ENCODE measurements around the gene SCMH1. TPM values are rescaled to one million over a fixed set of nuclear protein-coding genes. Genes with fewer than 3 reads are reported as not detected.

SCMH1 gene
- total RNA-seq, 1 experiment from 2014 or later, result 19.4 TPM

DNA sequence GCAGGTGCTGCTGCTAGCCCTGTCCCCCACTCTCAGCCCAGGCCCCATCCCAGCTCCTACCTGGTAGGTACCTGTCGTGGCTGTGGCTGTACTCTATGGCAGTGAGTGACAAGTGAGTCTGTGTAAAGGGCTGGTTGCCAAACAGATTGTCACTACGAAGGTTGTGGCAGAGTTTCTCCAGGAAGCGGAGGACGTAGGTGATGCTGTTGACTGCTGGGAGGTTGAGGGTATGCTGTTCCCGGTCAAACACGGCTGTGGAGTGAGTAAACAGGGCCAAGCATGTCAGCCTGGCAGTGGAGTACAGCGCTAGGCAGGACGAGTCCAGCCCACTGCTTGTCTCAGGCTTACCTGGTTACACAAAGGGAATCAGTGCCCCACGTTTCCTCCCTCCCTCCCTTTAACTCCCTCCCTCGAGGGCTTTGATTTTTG lies 195.7 kb downstream of the SCMH1 start:
- Mint-ChIP-seq H3K4me3 (no peak overlapping the region), H3K27me3 (ENCODE audit: low read depth) (no peaks in the 10 kb centered on the region), H3K4me1 (no peaks in the 10 kb centered on the region), H3K9me3 (no peaks in the 10 kb centered on the region), H3K36me3 (peaks cover 7% of the 10 kb centered on the region; the same call in 1 of the 2 replicates), H3K27ac (no peak overlapping the region)
- CTCF ChIA-PET, result no interaction called here
- ATAC-seq, result no peak
- TF ChIP-seq ZNF121 (CRISPR knock-in tag; IDR thresholded peaks at IDR 0.05) (no peak), HMGA2 (CRISPR knock-in tag; IDR thresholded peaks at IDR 0.05) (no peak), EMX1 (CRISPR knock-in tag; IDR thresholded peaks at IDR 0.05) (no peak), PRRX2 (CRISPR knock-in tag; IDR thresholded peaks at IDR 0.05) (no peak), FOXP1 (CRISPR knock-in tag; IDR thresholded peaks at IDR 0.05; ENCODE audit: borderline replicate concordance) (no peak), SMAD4 (CRISPR knock-in tag; IDR thresholded peaks at IDR 0.05) (no peak)
- TF ChIP-seq, protein P1, sequence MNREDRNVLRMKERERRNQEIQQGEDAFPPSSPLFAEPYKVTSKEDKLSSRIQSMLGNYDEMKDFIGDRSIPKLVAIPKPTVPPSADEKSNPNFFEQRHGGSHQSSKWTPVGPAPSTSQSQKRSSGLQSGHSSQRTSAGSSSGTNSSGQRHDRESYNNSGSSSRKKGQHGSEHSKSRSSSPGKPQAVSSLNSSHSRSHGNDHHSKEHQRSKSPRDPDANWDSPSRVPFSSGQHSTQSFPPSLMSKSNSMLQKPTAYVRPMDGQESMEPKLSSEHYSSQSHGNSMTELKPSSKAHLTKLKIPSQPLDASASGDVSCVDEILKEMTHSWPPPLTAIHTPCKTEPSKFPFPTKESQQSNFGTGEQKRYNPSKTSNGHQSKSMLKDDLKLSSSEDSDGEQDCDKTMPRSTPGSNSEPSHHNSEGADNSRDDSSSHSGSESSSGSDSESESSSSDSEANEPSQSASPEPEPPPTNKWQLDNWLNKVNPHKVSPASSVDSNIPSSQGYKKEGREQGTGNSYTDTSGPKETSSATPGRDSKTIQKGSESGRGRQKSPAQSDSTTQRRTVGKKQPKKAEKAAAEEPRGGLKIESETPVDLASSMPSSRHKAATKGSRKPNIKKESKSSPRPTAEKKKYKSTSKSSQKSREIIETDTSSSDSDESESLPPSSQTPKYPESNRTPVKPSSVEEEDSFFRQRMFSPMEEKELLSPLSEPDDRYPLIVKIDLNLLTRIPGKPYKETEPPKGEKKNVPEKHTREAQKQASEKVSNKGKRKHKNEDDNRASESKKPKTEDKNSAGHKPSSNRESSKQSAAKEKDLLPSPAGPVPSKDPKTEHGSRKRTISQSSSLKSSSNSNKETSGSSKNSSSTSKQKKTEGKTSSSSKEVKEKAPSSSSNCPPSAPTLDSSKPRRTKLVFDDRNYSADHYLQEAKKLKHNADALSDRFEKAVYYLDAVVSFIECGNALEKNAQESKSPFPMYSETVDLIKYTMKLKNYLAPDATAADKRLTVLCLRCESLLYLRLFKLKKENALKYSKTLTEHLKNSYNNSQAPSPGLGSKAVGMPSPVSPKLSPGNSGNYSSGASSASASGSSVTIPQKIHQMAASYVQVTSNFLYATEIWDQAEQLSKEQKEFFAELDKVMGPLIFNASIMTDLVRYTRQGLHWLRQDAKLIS (CRISPR knock-in tag; IDR thresholded peaks at IDR 0.05; ENCODE audit: borderline replicate concordance), result no peak
- TF ChIP-seq, protein P2, sequence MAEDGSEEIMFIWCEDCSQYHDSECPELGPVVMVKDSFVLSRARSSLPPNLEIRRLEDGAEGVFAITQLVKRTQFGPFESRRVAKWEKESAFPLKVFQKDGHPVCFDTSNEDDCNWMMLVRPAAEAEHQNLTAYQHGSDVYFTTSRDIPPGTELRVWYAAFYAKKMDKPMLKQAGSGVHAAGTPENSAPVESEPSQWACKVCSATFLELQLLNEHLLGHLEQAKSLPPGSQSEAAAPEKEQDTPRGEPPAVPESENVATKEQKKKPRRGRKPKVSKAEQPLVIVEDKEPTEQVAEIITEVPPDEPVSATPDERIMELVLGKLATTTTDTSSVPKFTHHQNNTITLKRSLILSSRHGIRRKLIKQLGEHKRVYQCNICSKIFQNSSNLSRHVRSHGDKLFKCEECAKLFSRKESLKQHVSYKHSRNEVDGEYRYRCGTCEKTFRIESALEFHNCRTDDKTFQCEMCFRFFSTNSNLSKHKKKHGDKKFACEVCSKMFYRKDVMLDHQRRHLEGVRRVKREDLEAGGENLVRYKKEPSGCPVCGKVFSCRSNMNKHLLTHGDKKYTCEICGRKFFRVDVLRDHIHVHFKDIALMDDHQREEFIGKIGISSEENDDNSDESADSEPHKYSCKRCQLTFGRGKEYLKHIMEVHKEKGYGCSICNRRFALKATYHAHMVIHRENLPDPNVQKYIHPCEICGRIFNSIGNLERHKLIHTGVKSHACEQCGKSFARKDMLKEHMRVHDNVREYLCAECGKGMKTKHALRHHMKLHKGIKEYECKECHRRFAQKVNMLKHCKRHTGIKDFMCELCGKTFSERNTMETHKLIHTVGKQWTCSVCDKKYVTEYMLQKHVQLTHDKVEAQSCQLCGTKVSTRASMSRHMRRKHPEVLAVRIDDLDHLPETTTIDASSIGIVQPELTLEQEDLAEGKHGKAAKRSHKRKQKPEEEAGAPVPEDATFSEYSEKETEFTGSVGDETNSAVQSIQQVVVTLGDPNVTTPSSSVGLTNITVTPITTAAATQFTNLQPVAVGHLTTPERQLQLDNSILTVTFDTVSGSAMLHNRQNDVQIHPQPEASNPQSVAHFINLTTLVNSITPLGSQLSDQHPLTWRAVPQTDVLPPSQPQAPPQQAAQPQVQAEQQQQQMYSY (CRISPR knock-in tag; IDR thresholded peaks at IDR 0.05), result no peak
- TF ChIP-seq, protein P3, sequence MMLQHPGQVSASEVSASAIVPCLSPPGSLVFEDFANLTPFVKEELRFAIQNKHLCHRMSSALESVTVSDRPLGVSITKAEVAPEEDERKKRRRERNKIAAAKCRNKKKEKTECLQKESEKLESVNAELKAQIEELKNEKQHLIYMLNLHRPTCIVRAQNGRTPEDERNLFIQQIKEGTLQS (CRISPR knock-in tag; conservative IDR thresholded peaks at IDR 0.05), result no peak
- POLR2A ChIA-PET, result no interaction called here
- no peak for DNase-seq (ENCODE audit: low spot score)

DNA sequence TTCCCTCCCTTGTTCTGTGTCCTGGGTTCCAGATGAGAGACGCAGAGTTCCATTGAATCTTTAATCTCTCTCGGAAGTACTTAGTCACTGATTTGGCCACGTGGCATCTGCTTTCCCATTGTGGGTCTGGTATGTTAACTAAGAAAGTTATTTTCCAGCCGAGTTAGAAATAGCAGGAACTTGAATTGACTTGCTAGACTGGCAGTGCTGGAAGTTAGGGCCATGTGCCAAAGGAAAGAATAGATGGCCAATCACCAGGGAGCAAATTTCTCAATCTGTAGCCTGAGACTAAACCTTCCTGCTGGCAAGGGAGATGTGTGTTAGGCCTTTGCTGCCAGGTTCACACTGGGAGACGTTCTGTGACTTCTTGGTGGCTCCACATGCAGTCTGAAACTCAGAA lies 196.4 kb downstream of the SCMH1 start:
- no peak for TF ChIP-seq ZNF423 (CRISPR knock-in tag; IDR thresholded peaks at IDR 0.05)
- TF ChIP-seq, protein P4, sequence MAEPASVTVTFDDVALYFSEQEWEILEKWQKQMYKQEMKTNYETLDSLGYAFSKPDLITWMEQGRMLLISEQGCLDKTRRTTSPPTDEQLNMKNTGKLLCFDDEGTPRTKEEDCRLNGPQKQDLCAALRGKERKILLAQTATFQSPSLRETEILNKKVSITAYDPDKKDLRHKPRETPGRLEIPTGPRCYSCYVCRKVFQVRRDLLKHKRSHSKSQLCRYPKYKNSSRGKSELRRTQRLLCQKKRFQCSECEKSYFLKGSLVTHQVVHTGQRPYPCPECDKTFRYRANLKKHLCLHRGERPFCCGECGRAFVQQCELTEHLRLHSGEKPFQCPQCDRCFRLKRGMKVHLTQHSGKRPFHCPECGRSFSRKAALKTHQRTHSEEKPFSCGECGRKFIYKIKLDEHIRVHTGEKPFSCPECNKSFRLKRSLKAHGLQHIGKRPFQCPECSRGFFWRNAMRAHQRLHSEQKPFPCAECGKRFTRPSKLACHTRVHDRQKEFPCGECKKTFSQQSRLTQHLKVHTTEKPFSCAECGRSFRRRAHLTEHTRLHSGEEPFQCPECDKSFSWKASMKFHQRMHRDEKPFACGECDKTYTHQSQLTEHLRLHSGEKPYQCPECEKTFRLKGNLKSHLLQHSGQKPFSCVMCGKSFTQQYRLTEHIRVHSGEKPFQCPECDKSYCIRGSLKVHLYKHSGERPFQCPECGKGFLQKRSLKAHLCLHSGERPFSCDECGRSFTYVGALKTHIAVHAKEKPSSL (CRISPR knock-in tag; conservative IDR thresholded peaks at IDR 0.05), result no peak
- TF ChIP-seq, protein P5, sequence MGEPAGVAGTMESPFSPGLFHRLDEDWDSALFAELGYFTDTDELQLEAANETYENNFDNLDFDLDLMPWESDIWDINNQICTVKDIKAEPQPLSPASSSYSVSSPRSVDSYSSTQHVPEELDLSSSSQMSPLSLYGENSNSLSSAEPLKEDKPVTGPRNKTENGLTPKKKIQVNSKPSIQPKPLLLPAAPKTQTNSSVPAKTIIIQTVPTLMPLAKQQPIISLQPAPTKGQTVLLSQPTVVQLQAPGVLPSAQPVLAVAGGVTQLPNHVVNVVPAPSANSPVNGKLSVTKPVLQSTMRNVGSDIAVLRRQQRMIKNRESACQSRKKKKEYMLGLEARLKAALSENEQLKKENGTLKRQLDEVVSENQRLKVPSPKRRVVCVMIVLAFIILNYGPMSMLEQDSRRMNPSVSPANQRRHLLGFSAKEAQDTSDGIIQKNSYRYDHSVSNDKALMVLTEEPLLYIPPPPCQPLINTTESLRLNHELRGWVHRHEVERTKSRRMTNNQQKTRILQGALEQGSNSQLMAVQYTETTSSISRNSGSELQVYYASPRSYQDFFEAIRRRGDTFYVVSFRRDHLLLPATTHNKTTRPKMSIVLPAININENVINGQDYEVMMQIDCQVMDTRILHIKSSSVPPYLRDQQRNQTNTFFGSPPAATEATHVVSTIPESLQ (CRISPR knock-in tag; IDR thresholded peaks at IDR 0.05), result no peak
- no peak for TF ChIP-seq JUN (CRISPR knock-in tag; IDR thresholded peaks at IDR 0.05)
- TF ChIP-seq, protein P6, sequence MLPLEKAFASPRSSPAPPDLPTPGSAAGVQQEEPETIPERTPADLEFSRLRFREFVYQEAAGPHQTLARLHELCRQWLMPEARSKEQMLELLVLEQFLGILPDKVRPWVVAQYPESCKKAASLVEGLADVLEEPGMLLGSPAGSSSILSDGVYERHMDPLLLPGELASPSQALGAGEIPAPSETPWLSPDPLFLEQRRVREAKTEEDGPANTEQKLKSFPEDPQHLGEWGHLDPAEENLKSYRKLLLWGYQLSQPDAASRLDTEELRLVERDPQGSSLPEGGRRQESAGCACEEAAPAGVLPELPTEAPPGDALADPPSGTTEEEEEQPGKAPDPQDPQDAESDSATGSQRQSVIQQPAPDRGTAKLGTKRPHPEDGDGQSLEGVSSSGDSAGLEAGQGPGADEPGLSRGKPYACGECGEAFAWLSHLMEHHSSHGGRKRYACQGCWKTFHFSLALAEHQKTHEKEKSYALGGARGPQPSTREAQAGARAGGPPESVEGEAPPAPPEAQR (CRISPR knock-in tag; IDR thresholded peaks at IDR 0.05), result no peak
- TF ChIP-seq CREM (CRISPR knock-in tag; IDR thresholded peaks at IDR 0.05), result no peak
- ATAC-seq, result no peak
- no peaks in the 10 kb centered on the region for H3K9me3 Mint-ChIP-seq

More for the DNA sequence above, 196.4 kb downstream of the SCMH1 start:
- Mint-ChIP-seq H3K36me3 (peaks cover 7% of the 10 kb centered on the region; the same call in 1 of the 2 replicates), H3K4me1 (no peaks in the 10 kb centered on the region), H3K27me3 (ENCODE audit: low read depth) (no peaks in the 10 kb centered on the region), H3K27ac (no peak overlapping the region), H3K4me3 (no peak overlapping the region)
- CTCF ChIA-PET, result no interaction called here
- POLR2A ChIA-PET, result no interaction called here
- no peak for DNase-seq (ENCODE audit: low spot score)
